Thoracic aorta (tissue), 2 donors: Measurements from ENCODE around the gene SLC41A3. TPM values are rescaled to one million over a fixed set of nuclear protein-coding genes. Genes with fewer than 3 reads are reported as not detected.

Source experiments
- ATAC-seq: fragments of 150-250 bp; one replicate; pipeline ENCODE4 v1.8.0; 2017; ENCODE audit warnings: low read depth; ENCODE audit not compliant: insufficient number of reproducible peaks, low FRiP score
- DNase-seq: peaks from one replicate; pipeline ENCODE4 v3.0.0-alpha.2; 2020; ENCODE audit warnings: low spot score
- H3K27ac ChIP-seq, 2 donors: fragments of 200-600 bp; sonication (generic); 1 replicate in 1 of 2; 2 replicates in 1 of 2; pipeline ENCODE4 v1.5.1; 2016; ENCODE audit warnings: mild to moderate bottlenecking in 2 of 2, moderate library complexity in 2 of 2
- H3K27me3 ChIP-seq: fragments of 200-600 bp; sonication (generic); replicated peaks from 2 replicates; pipeline ENCODE4 v1.6.0; 2016; ENCODE audit warnings: mild to moderate bottlenecking; ENCODE audit not compliant: insufficient read depth
- H3K36me3 ChIP-seq: fragments of 200-600 bp; sonication (generic); one replicate; pipeline ENCODE4 v1.5.1; 2016
- H3K4me1 ChIP-seq, 2 donors: fragments of 200-600 bp; sonication (generic); 1 replicate in 1 of 2; 2 replicates in 1 of 2; pipeline versions ENCODE4 v1.5.1 to v1.6.0; 2016; ENCODE audit warnings: low read depth in 2 of 2, mild to moderate bottlenecking in 1 of 2; ENCODE audit not compliant: control insufficient read depth in 1 of 2
- H3K4me3 ChIP-seq: fragments of 200-600 bp; sonication (generic); 2 replicates; pipeline ENCODE4 v1.5.1; 2016; ENCODE audit warnings: mild to moderate bottlenecking
- H3K9me3 ChIP-seq: fragments of 200-600 bp; sonication (generic); 2 replicates; pipeline ENCODE4 v1.5.1; 2016
- CTCF ChIP-seq: fragments of 200-600 bp; sonication (generic); IDR thresholded peaks from one replicate; pipeline ENCODE4 v1.5.1; 2019; ENCODE audit warnings: antibody characterized with exemption
- total RNA-seq, 2 donors: library from RNA; depleted of rRNA; stranded (reverse); fragments of >200 nt; gene quantifications; one replicate each; pipeline versions ENCODE4 v1.1.0 to v1.2.3, GENCODE V29; 2016

Gene SLC41A3
- total RNA-seq, 2 donors from 2014 or later = 70.9 to 106 TPM

- Histone ChIP-seq H3K27me3 (no peaks in the 10 kb centered on the region), H3K4me1 (no peaks in the 10 kb centered on the region), H3K4me3 (no peak overlapping the region), H3K36me3 (no peaks in the 10 kb centered on the region), H3K27ac (no peak overlapping the region), H3K9me3 (no peaks in the 10 kb centered on the region)
- ATAC-seq (no peak), DNase-seq (no peak)
- TF ChIP-seq CTCF = no peak
These were observed 41.4 kb upstream of the SLC41A3 start for GRCh38 chr3:126125341-126125740.

- no peak for ATAC-seq
- H3K27me3 ChIP-seq = no peaks in the 10 kb centered on the region
- DNase-seq = no peak
- H3K27ac ChIP-seq = no peak overlapping the region
- no peaks in the 10 kb centered on the region for H3K4me1 ChIP-seq
- TF ChIP-seq CTCF = no peak
- no peaks in the 10 kb centered on the region for H3K36me3 ChIP-seq
- H3K9me3 ChIP-seq = no peaks in the 10 kb centered on the region
- no peak overlapping the region for H3K4me3 ChIP-seq
These were observed 41.0 kb upstream of the SLC41A3 start for GRCh38 chr3:126124896-126125295.

GRCh38 chr3:126124148-126124868 lies 40.4 kb upstream of the SLC41A3 start:
- no peak for TF ChIP-seq CTCF
- Histone ChIP-seq H3K27me3 (no peaks in the 10 kb centered on the region), H3K4me1 (no peaks in the 10 kb centered on the region), H3K27ac (no peak overlapping the region), H3K9me3 (no peaks in the 10 kb centered on the region), H3K36me3 (no peaks in the 10 kb centered on the region), H3K4me3 (no peak overlapping the region)
- DNase-seq (no peak), ATAC-seq (no peak)

GRCh38 chr3:126121632-126122031 lies 37.7 kb upstream of the SLC41A3 start:
- Histone ChIP-seq H3K27ac (no peak overlapping the region), H3K27me3 (no peaks in the 10 kb centered on the region), H3K4me1 (no peaks in the 10 kb centered on the region), H3K4me3 (no peak overlapping the region), H3K9me3 (no peaks in the 10 kb centered on the region), H3K36me3 (no peaks in the 10 kb centered on the region)
- ATAC-seq (no peak), DNase-seq (no peak)
- TF ChIP-seq CTCF = no peak

- H3K4me1 ChIP-seq = no peaks in the 10 kb centered on the region
- no peaks in the 10 kb centered on the region for H3K9me3 ChIP-seq
- H3K27ac ChIP-seq = no peak overlapping the region
- no peak overlapping the region for H3K4me3 ChIP-seq
- ATAC-seq (no peak), DNase-seq (no peak)
- H3K27me3 ChIP-seq = no peaks in the 10 kb centered on the region
- no peak for TF ChIP-seq CTCF
- no peaks in the 10 kb centered on the region for H3K36me3 ChIP-seq
These were observed 37.1 kb upstream of the SLC41A3 start for GRCh38 chr3:126121074-126121473.
